LNCaP clone FGC (cell line): ENCODE measurements around the gene KIAA1549.

Experiments
- DNase-seq: peaks from one replicate; pipeline ENCODE4 v3.0.0-alpha.2; 2011; ENCODE audit warnings: low read depth
- H3K4me3 ChIP-seq: 2 replicates; pipeline ENCODE4 v1.5.1; 2011; ENCODE audit warnings: mild to moderate bottlenecking, low read depth, low read length, control low read depth
- TF ChIP-seq, protein P1 (sequence below): IDR thresholded peaks from 2 replicates; pipeline ENCODE4 v1.5.1; 2012; ENCODE audit warnings: mild to moderate bottlenecking; ENCODE audit not compliant: control insufficient read depth, insufficient read depth; ENCODE audit errors: extremely low read depth

The KIAA1549 gene

GRCh38 chr7:138829335-138829734 is 151.9 kb downstream of the KIAA1549 start:
- DNase-seq = no peak
- H3K4me3 ChIP-seq = no peak overlapping the region
- TF ChIP-seq, protein P1, sequence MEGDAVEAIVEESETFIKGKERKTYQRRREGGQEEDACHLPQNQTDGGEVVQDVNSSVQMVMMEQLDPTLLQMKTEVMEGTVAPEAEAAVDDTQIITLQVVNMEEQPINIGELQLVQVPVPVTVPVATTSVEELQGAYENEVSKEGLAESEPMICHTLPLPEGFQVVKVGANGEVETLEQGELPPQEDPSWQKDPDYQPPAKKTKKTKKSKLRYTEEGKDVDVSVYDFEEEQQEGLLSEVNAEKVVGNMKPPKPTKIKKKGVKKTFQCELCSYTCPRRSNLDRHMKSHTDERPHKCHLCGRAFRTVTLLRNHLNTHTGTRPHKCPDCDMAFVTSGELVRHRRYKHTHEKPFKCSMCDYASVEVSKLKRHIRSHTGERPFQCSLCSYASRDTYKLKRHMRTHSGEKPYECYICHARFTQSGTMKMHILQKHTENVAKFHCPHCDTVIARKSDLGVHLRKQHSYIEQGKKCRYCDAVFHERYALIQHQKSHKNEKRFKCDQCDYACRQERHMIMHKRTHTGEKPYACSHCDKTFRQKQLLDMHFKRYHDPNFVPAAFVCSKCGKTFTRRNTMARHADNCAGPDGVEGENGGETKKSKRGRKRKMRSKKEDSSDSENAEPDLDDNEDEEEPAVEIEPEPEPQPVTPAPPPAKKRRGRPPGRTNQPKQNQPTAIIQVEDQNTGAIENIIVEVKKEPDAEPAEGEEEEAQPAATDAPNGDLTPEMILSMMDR = no peak

GRCh38 chr7:138828302-138828701 is 152.9 kb downstream of the KIAA1549 start:
- H3K4me3 ChIP-seq = no peak overlapping the region
- TF ChIP-seq, protein P1 = no peak
- no peak for DNase-seq

DNA sequence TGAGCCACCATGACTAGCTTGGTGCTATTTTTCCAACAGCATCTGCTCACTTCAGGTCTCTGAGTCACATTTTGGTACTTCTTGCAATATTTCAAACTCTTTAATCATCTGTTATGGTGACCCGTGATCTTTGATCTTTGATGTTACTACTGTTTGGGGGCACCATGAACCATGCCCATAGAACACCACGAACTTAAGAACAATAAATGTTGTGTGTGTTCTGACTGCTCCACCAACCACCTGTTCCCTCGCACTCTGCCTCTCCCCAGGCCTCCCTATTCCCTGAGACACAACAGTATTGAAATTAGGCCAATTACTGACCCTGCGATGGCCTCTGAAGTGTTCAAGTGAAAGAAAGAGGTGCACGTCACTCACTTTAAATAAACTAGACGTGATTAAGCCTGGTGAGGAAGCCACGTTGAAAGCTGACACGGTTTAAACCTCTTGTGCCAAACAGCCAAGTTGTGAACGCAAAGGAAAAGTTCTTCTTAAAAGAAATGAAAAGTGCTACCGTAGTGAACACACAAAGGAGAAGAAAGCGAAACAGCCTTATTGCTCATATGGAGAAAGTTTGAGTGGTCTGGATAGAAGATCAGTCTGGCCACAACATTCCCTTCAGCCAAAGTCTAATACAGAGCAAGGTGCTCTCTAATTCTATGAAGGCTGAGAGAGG is 156.0 kb downstream of the KIAA1549 start:
- TF ChIP-seq, protein P1 = no peak
- no peak overlapping the region for H3K4me3 ChIP-seq
- DNase-seq = no peak

- no peak overlapping the region for H3K4me3 ChIP-seq
- no peak for DNase-seq
- TF ChIP-seq, protein P1 = no peak
Observed at GRCh38 chr7:138822867-138823535, 158.2 kb downstream of the KIAA1549 start.

- no peak overlapping the region for H3K4me3 ChIP-seq
- DNase-seq = no peak
- TF ChIP-seq, protein P1 = no peak
Observed at GRCh38 chr7:138821912-138822311, 159.3 kb downstream of the KIAA1549 start.

- H3K4me3 ChIP-seq = no peak overlapping the region
- TF ChIP-seq, protein P1 = no peak
- DNase-seq = no peak
Observed at GRCh38 chr7:138819625-138820024, 161.6 kb downstream of the KIAA1549 start.

DNA sequence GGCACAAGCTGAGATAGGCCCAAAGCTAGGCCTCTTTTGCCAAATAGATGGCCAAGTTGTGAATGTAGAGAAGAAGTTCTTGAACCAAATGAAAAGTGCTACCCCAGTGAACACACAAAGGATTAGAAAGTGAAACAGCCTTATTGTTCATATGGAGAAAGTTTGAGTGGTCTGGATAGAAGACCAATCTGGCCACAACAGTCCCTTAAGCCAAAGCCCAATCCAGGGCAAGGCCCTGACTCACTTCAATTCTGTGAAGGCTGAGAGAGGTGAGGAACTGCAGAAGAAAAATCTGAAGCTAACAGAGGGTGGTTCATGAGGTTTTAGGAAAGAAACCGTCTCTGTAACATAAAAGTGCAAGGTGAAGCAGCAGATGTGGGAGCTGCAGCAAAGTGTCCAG is 164.5 kb downstream of the KIAA1549 start:
- no peak for DNase-seq
- TF ChIP-seq, protein P1 = no peak
- H3K4me3 ChIP-seq = no peak overlapping the region
